ENCODE results near the gene TMCC2.

The TMCC2 gene

GRCh38 chr1:205312866-205313562 is 85.3 kb downstream of the TMCC2 start:
- Mint-ChIP-seq H3K9me3 (no peaks in the 10 kb centered on the region), H3K27me3 (no peaks in the 10 kb centered on the region), H3K4me3 (peak overlapping the region; percentile 87), H3K4me1 (peaks cover 74% of the 10 kb centered on the region), H3K36me3 (peaks cover 22% of the 10 kb centered on the region), H3K27ac (peak overlapping the region; percentile 99)
- no peak for DNase-seq (ENCODE audit: low spot score in 2 of 2)
- ATAC-seq (ENCODE audit: low read depth): no peak

GRCh38 chr1:205313563-205314308 is 86.0 kb downstream of the TMCC2 start:
- no peaks in the 10 kb centered on the region for H3K9me3 Mint-ChIP-seq
- H3K4me1 Mint-ChIP-seq: peaks cover 80% of the 10 kb centered on the region
- peak overlapping the region; percentile 87 for H3K4me3 Mint-ChIP-seq

GRCh38 chr1:205315008-205315618 is 87.4 kb downstream of the TMCC2 start:
- peak overlapping the region; percentile 99 for H3K27ac Mint-ChIP-seq
- no peak for DNase-seq (ENCODE audit: low spot score in 2 of 2)
- H3K4me3 Mint-ChIP-seq: peak overlapping the region; percentile 87
- no peaks in the 10 kb centered on the region for H3K9me3 Mint-ChIP-seq
- no peaks in the 10 kb centered on the region for H3K27me3 Mint-ChIP-seq
- no peak for ATAC-seq (ENCODE audit: low read depth)
- peaks cover 25% of the 10 kb centered on the region for H3K36me3 Mint-ChIP-seq
- peaks cover 85% of the 10 kb centered on the region for H3K4me1 Mint-ChIP-seq

More at GRCh38 chr1:205313563-205314308, 86.0 kb downstream of the TMCC2 start:
- DNase-seq (ENCODE audit: low spot score in 2 of 2) (peak; percentile 57 to 61), ATAC-seq (ENCODE audit: low read depth) (peak; percentile 76)
- Mint-ChIP-seq H3K36me3 (peaks cover 22% of the 10 kb centered on the region), H3K27ac (peak overlapping the region; percentile 99), H3K27me3 (no peaks in the 10 kb centered on the region)

- peaks cover 77% of the 10 kb centered on the region for H3K4me1 Mint-ChIP-seq
- ATAC-seq (ENCODE audit: low read depth): no peak
- no peak for DNase-seq (ENCODE audit: low spot score in 2 of 2)
- peak overlapping the region; percentile 64 for H3K27ac Mint-ChIP-seq
- H3K9me3 Mint-ChIP-seq: no peaks in the 10 kb centered on the region
- H3K36me3 Mint-ChIP-seq: peaks cover 19% of the 10 kb centered on the region
- peak overlapping the region; percentile 100 for H3K4me3 Mint-ChIP-seq
- no peaks in the 10 kb centered on the region for H3K27me3 Mint-ChIP-seq
Observed at GRCh38 chr1:205316161-205316566, 88.4 kb downstream of the TMCC2 start.

GRCh38 chr1:205317311-205317917 is 89.7 kb downstream of the TMCC2 start:
- H3K9me3 Mint-ChIP-seq: no peaks in the 10 kb centered on the region
- DNase-seq (ENCODE audit: low spot score in 2 of 2) (no peak), ATAC-seq (ENCODE audit: low read depth) (no peak)
- peaks cover 69% of the 10 kb centered on the region for H3K4me1 Mint-ChIP-seq
- peaks cover 16% of the 10 kb centered on the region for H3K36me3 Mint-ChIP-seq
- H3K4me3 Mint-ChIP-seq: peak overlapping the region; percentile 100
- peak overlapping the region; percentile 73 for H3K27ac Mint-ChIP-seq
- no peaks in the 10 kb centered on the region for H3K27me3 Mint-ChIP-seq

GRCh38 chr1:205318231-205318991 is 90.7 kb downstream of the TMCC2 start:
- DNase-seq (ENCODE audit: low spot score in 2 of 2) (no peak), ATAC-seq (ENCODE audit: low read depth) (no peak)
- Mint-ChIP-seq H3K27ac (peak overlapping the region; percentile 73), H3K4me1 (peaks cover 61% of the 10 kb centered on the region), H3K4me3 (peak overlapping the region; percentile 100), H3K27me3 (no peaks in the 10 kb centered on the region), H3K9me3 (no peaks in the 10 kb centered on the region), H3K36me3 (peaks cover 16% of the 10 kb centered on the region)

- ATAC-seq (ENCODE audit: low read depth): no peak
- Mint-ChIP-seq H3K4me3 (peak overlapping the region; percentile 100), H3K27ac (peak overlapping the region; percentile 99), H3K9me3 (no peaks in the 10 kb centered on the region), H3K4me1 (peaks cover 52% of the 10 kb centered on the region), H3K36me3 (peaks cover 16% of the 10 kb centered on the region), H3K27me3 (no peaks in the 10 kb centered on the region)
- DNase-seq (ENCODE audit: low spot score in 2 of 2): no peak
Observed at GRCh38 chr1:205319081-205320018, 91.6 kb downstream of the TMCC2 start.

- Mint-ChIP-seq H3K36me3 (peaks cover 16% of the 10 kb centered on the region), H3K9me3 (no peaks in the 10 kb centered on the region), H3K27ac (peak within 1 kb of the TSS; percentile 99), H3K4me1 (peaks cover 51% of the 10 kb centered on the region), H3K4me3 (peak within 1 kb of the TSS; percentile 100), H3K27me3 (no peaks in the 10 kb centered on the region)
- ATAC-seq (ENCODE audit: low read depth) (peak; percentile 87), DNase-seq (ENCODE audit: low spot score in 2 of 2) (peak; percentile 82 to 84)
Observed at GRCh38 chr1:205321162-205321958, 93.6 kb downstream of the TMCC2 start, which contains the start of gene NUAK2. Gene NUAK2, minus strand, starts transcription at chr1:205321745. Its CDS starts 117 bp downstream, at chr1:205321628.

- peak overlapping the region; percentile 100 for H3K4me3 Mint-ChIP-seq
- peaks cover 2% of the 10 kb centered on the region for H3K27me3 Mint-ChIP-seq
- peak overlapping the region; percentile 99 for H3K27ac Mint-ChIP-seq
- H3K4me1 Mint-ChIP-seq: peaks cover 45% of the 10 kb centered on the region
- no peaks in the 10 kb centered on the region for H3K9me3 Mint-ChIP-seq
- DNase-seq (ENCODE audit: low spot score in 2 of 2) (no peak), ATAC-seq (ENCODE audit: low read depth) (no peak)
- peaks cover 16% of the 10 kb centered on the region for H3K36me3 Mint-ChIP-seq
Observed at GRCh38 chr1:205321959-205322283, 94.2 kb downstream of the TMCC2 start.
